Measurements from ENCODE around the gene DHRS3. TPM values are rescaled to one million over a fixed set of nuclear protein-coding genes. Genes with fewer than 3 reads are reported as not detected.

DHRS3 gene
- total RNA-seq, 1 experiment from 2014 or later: 87.0 TPM

GRCh38 chr1:12552111-12552888 lies 65.7 kb downstream of the DHRS3 start:
- POLR2A ChIA-PET: no interaction called here
- H3K4me2 ChIP-seq (ENCODE audit: low read length): peak overlapping the region; percentile 52
- no peaks in the 10 kb centered on the region for H3K9me3 ChIP-seq (ENCODE audit: control insufficient read depth in 1 of 2, insufficient read depth in 1 of 2, low read depth in 1 of 2, low read length in 2 of 2)
- no peaks in the 10 kb centered on the region for H3K9me2 ChIP-seq (ENCODE audit: insufficient read depth)
- H2AFZ ChIP-seq (ENCODE audit: low read depth, low read length, poor library complexity, severe bottlenecking): no peak overlapping the region
- no peak overlapping the region for H3K9ac ChIP-seq (ENCODE audit: low read length)
- intact Hi-C loops (cut with micrococcal nuclease): no loop called here
- no peak overlapping the region for H3K4me3 ChIP-seq (replicated peaks in 1 of 2; ENCODE audit: low read depth in 1 of 2, low read length in 2 of 2)
- H3K27ac ChIP-seq (ENCODE audit: low read depth, low read length): no peak overlapping the region; the same call in 1 of the 2 replicates
- H4K20me1 ChIP-seq (ENCODE audit: insufficient read depth): no peaks in the 10 kb centered on the region
- ATAC-seq (no peak), DNase-seq (ENCODE audit: low read depth, low spot score) (no peak)
- H3K4me1 ChIP-seq (ENCODE audit: control insufficient read depth in 1 of 2, insufficient read depth in 2 of 2, low read length in 2 of 2): peaks cover 27 to 74% of the 10 kb centered on the region in 2 experiments
- no peak for TF ChIP-seq POLR2AphosphoS5 (IDR thresholded peaks at IDR 0.05; ENCODE audit: low read depth, low read length)
- no peaks in the 10 kb centered on the region for H3K36me3 ChIP-seq (ENCODE audit: control insufficient read depth in 1 of 2, insufficient read depth in 2 of 2, low read length in 2 of 2)
- H3K79me2 ChIP-seq (ENCODE audit: insufficient read depth, low read length): no peaks in the 10 kb centered on the region
- CTCF ChIA-PET: no interaction called here
- H3K27me3 ChIP-seq (ENCODE audit: insufficient read depth, low read length): no peaks in the 10 kb centered on the region
- BruUV-seq (replicated peaks): no TSS peak
- RAD21 ChIA-PET (ENCODE audit: low non-redundant PET in 1 of 2, low total read pairs in 2 of 2, uncharacterized antibody in 2 of 2, unreplicated experiment in 2 of 2): no interaction called here

GRCh38 chr1:12551584-12551983 lies 66.4 kb downstream of the DHRS3 start:
- no peaks in the 10 kb centered on the region for H3K27me3 ChIP-seq (ENCODE audit: insufficient read depth, low read length)

More at GRCh38 chr1:12551584-12551983, 66.4 kb downstream of the DHRS3 start:
- Histone ChIP-seq H2AFZ (ENCODE audit: low read depth, low read length, poor library complexity, severe bottlenecking) (no peak overlapping the region), H4K20me1 (ENCODE audit: insufficient read depth) (no peaks in the 10 kb centered on the region), H3K9me2 (ENCODE audit: insufficient read depth) (no peaks in the 10 kb centered on the region), H3K36me3 (ENCODE audit: control insufficient read depth in 1 of 2, insufficient read depth in 2 of 2, low read length in 2 of 2) (no peaks in the 10 kb centered on the region), H3K4me2 (ENCODE audit: low read length) (no peak overlapping the region), H3K27ac (ENCODE audit: low read depth, low read length) (no peak overlapping the region), H3K4me3 (replicated peaks in 1 of 2; ENCODE audit: low read depth in 1 of 2, low read length in 2 of 2) (no peak overlapping the region), H3K4me1 (ENCODE audit: control insufficient read depth in 1 of 2, insufficient read depth in 2 of 2, low read length in 2 of 2) (peaks cover 25 to 67% of the 10 kb centered on the region in 2 experiments), H3K9ac (ENCODE audit: low read length) (no peak overlapping the region), H3K79me2 (ENCODE audit: insufficient read depth, low read length) (no peaks in the 10 kb centered on the region), H3K9me3 (ENCODE audit: control insufficient read depth in 1 of 2, insufficient read depth in 1 of 2, low read depth in 1 of 2, low read length in 2 of 2) (no peaks in the 10 kb centered on the region)
- ATAC-seq (no peak), DNase-seq (ENCODE audit: low read depth, low spot score) (no peak)
- intact Hi-C loops (cut with micrococcal nuclease): no loop called here
- TF ChIP-seq CBX3 (IDR thresholded peaks at IDR 0.05; ENCODE audit: low read depth) (peak; percentile 57; the same call in 1 of the 2 replicates), CEBPB (IDR thresholded peaks at IDR 0.05; ENCODE audit: low read depth) (no peak)
- TF ChIP-seq, protein P1, sequence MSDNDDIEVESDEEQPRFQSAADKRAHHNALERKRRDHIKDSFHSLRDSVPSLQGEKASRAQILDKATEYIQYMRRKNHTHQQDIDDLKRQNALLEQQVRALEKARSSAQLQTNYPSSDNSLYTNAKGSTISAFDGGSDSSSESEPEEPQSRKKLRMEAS (IDR thresholded peaks at IDR 0.05): peak; percentile 9; the same call in 1 of the 2 replicates
- ChIA-PET POLR2A (interaction anchor here (0.7 kb wide), 1 partner anchor 1903 kb away, joined by 4 read pairs; no protein-coding TSS in a partner anchor), CTCF (no interaction called here), RAD21 (ENCODE audit: low non-redundant PET in 1 of 2, low total read pairs in 2 of 2, uncharacterized antibody in 2 of 2, unreplicated experiment in 2 of 2) (no interaction called here)
- BruUV-seq (replicated peaks): no TSS peak

Data from HCT116 (cell line).